Transverse colon (tissue), 4 donors: ENCODE data around the gene ENPP1.

Experiments used
- EP300 ChIP-seq: sonication (generic); formaldehyde crosslinking; IDR thresholded peaks from one replicate; pipeline ENCODE4 v1.6.1; 2017; ENCODE audit warnings: antibody characterized with exemption, low read depth
- POLR2A ChIP-seq: fragments of 450-650 bp; IDR thresholded peaks from one replicate; pipeline ENCODE4 v1.6.1; 2016; ENCODE audit warnings: antibody characterized with exemption, mild to moderate bottlenecking, moderate library complexity
- POLR2AphosphoS5 ChIP-seq, 3 donors: sonication (generic); formaldehyde crosslinking; IDR thresholded peaks; one replicate each; pipeline ENCODE4 v1.6.1; 2016; ENCODE audit warnings: antibody characterized with exemption in 3 of 3
- TF ChIP-seq, protein P1 (sequence below), 5 experiments: fragments of 200-600 bp in 3 of 5; fragments of 450-650 bp in 2 of 5; sonication (generic) in 3 of 5; IDR thresholded peaks; 1 replicate in 2 of 5; 2 replicates in 3 of 5; pipeline ENCODE4 v1.5.1; 2016 to 2017; ENCODE audit warnings: antibody characterized with exemption in 5 of 5, inconsistent platforms in 3 of 5, mild to moderate bottlenecking in 2 of 5, moderate library complexity in 1 of 5

DNA sequence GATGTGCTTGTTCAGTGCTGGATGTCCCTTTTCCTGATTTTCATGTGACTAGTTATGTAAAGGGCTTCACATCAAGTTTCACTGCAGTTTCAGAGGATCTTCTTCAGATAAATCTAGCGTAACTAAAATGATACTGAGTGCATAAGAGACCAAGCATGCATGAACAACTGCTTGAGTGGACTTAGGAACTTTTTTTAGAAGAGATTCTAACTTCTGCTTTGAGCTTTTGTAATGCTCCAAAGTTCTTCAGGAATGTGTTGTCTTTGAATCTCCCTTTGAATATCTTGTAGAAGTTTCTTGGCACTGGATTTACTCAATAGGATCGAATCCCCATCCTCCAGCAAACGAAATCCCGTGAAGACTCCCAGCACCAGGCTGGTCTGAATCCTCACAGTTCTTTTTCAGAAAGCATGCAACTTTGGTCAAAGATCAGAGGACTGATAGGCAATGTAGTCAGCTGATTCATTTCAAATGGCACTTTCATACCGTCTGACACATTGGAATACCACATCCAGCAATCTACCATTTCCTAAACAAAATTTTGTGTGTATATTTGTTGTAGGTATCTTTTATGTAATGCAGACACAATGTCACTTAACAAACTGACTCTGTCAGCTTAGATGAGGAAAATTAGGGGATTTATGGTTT is 33.2 kb downstream of the ENPP1 start:
- TF ChIP-seq, protein P1, sequence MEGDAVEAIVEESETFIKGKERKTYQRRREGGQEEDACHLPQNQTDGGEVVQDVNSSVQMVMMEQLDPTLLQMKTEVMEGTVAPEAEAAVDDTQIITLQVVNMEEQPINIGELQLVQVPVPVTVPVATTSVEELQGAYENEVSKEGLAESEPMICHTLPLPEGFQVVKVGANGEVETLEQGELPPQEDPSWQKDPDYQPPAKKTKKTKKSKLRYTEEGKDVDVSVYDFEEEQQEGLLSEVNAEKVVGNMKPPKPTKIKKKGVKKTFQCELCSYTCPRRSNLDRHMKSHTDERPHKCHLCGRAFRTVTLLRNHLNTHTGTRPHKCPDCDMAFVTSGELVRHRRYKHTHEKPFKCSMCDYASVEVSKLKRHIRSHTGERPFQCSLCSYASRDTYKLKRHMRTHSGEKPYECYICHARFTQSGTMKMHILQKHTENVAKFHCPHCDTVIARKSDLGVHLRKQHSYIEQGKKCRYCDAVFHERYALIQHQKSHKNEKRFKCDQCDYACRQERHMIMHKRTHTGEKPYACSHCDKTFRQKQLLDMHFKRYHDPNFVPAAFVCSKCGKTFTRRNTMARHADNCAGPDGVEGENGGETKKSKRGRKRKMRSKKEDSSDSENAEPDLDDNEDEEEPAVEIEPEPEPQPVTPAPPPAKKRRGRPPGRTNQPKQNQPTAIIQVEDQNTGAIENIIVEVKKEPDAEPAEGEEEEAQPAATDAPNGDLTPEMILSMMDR (IDR thresholded peaks at IDR 0.05), result no peak
- no peak for TF ChIP-seq POLR2AphosphoS5 (IDR thresholded peaks at IDR 0.05)
- TF ChIP-seq POLR2A, result no peak
- TF ChIP-seq EP300, result no peak
